ENCODE data around the gene SH3PXD2A. TPM values are rescaled to one million over a fixed set of nuclear protein-coding genes. Genes with fewer than 3 reads are reported as not detected.
"Not testable (repeated sequence)": the region's sequence is repeated elsewhere in the genome, so short reads cannot be mapped to it uniquely, and the experiment has no call there.

Gene SH3PXD2A
- total RNA-seq, 1 experiment from 2014 or later, result 4.5 TPM

- H3K79me1 ChIP-seq (ENCODE audit: insufficient read depth, low read depth, low read length, poor library complexity, severe bottlenecking), result no peaks in the 10 kb centered on the region
- H2BK15ac ChIP-seq (ENCODE audit: low read depth, low read length), result no peak overlapping the region
- Mint-ChIP-seq H3K4me1 (0 out of 4 replicates have a peak, but pooled peaks cover 3 to 4% of the 10 kb centered on the region in 2 experiments), H3K36me3 (ENCODE audit: insufficient read depth in 1 of 3, low read depth in 3 of 3) (peaks cover 11 to 32% (median 13%) of the 10 kb centered on the region in 3 experiments), H3K9me3 (peaks cover 5 to 18% of the 10 kb centered on the region in 2 experiments), H3K27me3 (ENCODE audit: low read depth) (no peaks in the 10 kb centered on the region), H3K27ac (no peak overlapping the region; a peak in 1 of 7 replicates), H3K4me3 (no peak overlapping the region)
- no peaks in the 10 kb centered on the region for H4K20me1 ChIP-seq (ENCODE audit: control insufficient read depth, insufficient read depth, insufficient read length)
- no peaks in the 10 kb centered on the region for H3K4me1 ChIP-seq (ENCODE audit: insufficient read depth, low read length)
- H3K9me3 ChIP-seq (ENCODE audit: control insufficient read depth, low read depth, low read length), result no peaks in the 10 kb centered on the region
- no peak overlapping the region for H3K9ac ChIP-seq (ENCODE audit: extremely low read depth, insufficient read length, low read length)
- no peak for DNase-seq
- TF ChIP-seq, protein P1, sequence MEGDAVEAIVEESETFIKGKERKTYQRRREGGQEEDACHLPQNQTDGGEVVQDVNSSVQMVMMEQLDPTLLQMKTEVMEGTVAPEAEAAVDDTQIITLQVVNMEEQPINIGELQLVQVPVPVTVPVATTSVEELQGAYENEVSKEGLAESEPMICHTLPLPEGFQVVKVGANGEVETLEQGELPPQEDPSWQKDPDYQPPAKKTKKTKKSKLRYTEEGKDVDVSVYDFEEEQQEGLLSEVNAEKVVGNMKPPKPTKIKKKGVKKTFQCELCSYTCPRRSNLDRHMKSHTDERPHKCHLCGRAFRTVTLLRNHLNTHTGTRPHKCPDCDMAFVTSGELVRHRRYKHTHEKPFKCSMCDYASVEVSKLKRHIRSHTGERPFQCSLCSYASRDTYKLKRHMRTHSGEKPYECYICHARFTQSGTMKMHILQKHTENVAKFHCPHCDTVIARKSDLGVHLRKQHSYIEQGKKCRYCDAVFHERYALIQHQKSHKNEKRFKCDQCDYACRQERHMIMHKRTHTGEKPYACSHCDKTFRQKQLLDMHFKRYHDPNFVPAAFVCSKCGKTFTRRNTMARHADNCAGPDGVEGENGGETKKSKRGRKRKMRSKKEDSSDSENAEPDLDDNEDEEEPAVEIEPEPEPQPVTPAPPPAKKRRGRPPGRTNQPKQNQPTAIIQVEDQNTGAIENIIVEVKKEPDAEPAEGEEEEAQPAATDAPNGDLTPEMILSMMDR (conservative IDR thresholded peaks at IDR 0.05), result no peak
- H4K91ac ChIP-seq (ENCODE audit: insufficient read length, low read depth, low read length), result no peak overlapping the region
- no peaks in the 10 kb centered on the region for H3K27me3 ChIP-seq (ENCODE audit: insufficient read depth, low read length)
- no peaks in the 10 kb centered on the region for H3K23me2 ChIP-seq (ENCODE audit: insufficient read length, low read depth, low read length, poor library complexity, severe bottlenecking)
- no CpG with 5 or more reads among the region's 8 CpGs for WGBS (ENCODE audit: extremely low coverage, insufficient read length, low lambda C conversion rate)
- H3K27ac ChIP-seq (ENCODE audit: insufficient read length, low read depth, low read length), result no peak overlapping the region
- H3K4me2 ChIP-seq (ENCODE audit: insufficient read depth, insufficient read length, low read length), result no peak overlapping the region
- no peak overlapping the region for H4K5ac ChIP-seq (ENCODE audit: insufficient read length, low read depth, low read length)
- no peak overlapping the region for H2AFZ ChIP-seq (ENCODE audit: low read length)
- no peak overlapping the region for H3T11ph ChIP-seq (ENCODE audit: low read length)
- H2BK12ac ChIP-seq (ENCODE audit: insufficient read length, low read depth, low read length), result no peak overlapping the region
- no peak overlapping the region for H3K4ac ChIP-seq (ENCODE audit: low read depth, low read length)
- no peak overlapping the region for H2BK20ac ChIP-seq (ENCODE audit: low read depth, low read length, poor library complexity, severe bottlenecking)
- H3K23ac ChIP-seq (ENCODE audit: insufficient read length, low read depth, low read length), result no peak overlapping the region
- H3K56ac ChIP-seq (ENCODE audit: insufficient read length, low read depth, low read length), result no peak overlapping the region
- no peak overlapping the region for H4K8ac ChIP-seq (replicated peaks; ENCODE audit: insufficient read length, low read depth, low read length)
- no peak overlapping the region for H3K14ac ChIP-seq (ENCODE audit: insufficient read depth, low read length)
- H2BK5ac ChIP-seq (ENCODE audit: insufficient read length, low read length), result no peak overlapping the region
- no peak overlapping the region for H2AK5ac ChIP-seq (ENCODE audit: insufficient read length, low read length)
- H3K18ac ChIP-seq (ENCODE audit: insufficient read length, low read depth, low read length), result no peak overlapping the region
- no peak overlapping the region for H2BK120ac ChIP-seq (ENCODE audit: low read depth, low read length, poor library complexity, severe bottlenecking)
- H3K79me2 ChIP-seq (ENCODE audit: insufficient read depth, low read length), result no peaks in the 10 kb centered on the region
Measured at GRCh38 chr10:103609231-103610082, 245.9 kb downstream of the SH3PXD2A start.

DNA sequence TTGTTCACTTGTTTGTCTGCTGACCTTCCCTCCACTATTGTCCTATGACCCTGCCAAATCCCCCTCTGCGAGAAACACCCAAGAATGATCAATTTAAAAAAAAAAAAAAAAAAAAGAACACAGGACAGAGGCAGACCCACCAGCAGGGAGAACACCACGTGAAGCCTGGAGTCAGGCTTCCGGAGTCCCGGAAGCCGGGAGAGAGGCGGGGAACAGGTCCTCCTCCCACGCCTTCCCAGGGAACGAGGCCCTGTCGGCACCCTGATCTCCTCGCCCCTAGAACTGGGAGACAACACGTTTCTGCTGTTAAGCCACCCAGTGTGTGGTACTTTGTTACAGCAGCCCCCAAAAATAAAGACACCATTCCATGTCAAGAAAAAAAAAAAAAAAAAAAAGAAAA is 247.3 kb downstream of the SH3PXD2A start:
- not testable (repeated sequence) for H2AFZ ChIP-seq (ENCODE audit: low read length); H2AK5ac ChIP-seq (ENCODE audit: insufficient read length, low read length); H3K4me2 ChIP-seq (ENCODE audit: insufficient read depth, insufficient read length, low read length); H3K4ac ChIP-seq (ENCODE audit: low read depth, low read length); H2BK12ac ChIP-seq (ENCODE audit: insufficient read length, low read depth, low read length); H3K27ac Mint-ChIP-seq; H3K14ac ChIP-seq (ENCODE audit: insufficient read depth, low read length); H2BK5ac ChIP-seq (ENCODE audit: insufficient read length, low read length); H3K23ac ChIP-seq (ENCODE audit: insufficient read length, low read depth, low read length); H3K79me1 ChIP-seq (ENCODE audit: insufficient read depth, low read depth, low read length, poor library complexity, severe bottlenecking); H2BK15ac ChIP-seq (ENCODE audit: low read depth, low read length); H3K9me3 ChIP-seq (ENCODE audit: control insufficient read depth, low read depth, low read length); H3K18ac ChIP-seq (ENCODE audit: insufficient read length, low read depth, low read length); H3K56ac ChIP-seq (ENCODE audit: insufficient read length, low read depth, low read length); H3K4me1 Mint-ChIP-seq; H2BK20ac ChIP-seq (ENCODE audit: low read depth, low read length, poor library complexity, severe bottlenecking); H3T11ph ChIP-seq (ENCODE audit: low read length); H3K9ac ChIP-seq (ENCODE audit: extremely low read depth, insufficient read length, low read length); H3K23me2 ChIP-seq (ENCODE audit: insufficient read length, low read depth, low read length, poor library complexity, severe bottlenecking); H4K91ac ChIP-seq (ENCODE audit: insufficient read length, low read depth, low read length); H3K27me3 ChIP-seq (ENCODE audit: insufficient read depth, low read length); H3K27me3 Mint-ChIP-seq (ENCODE audit: low read depth); H4K20me1 ChIP-seq (ENCODE audit: control insufficient read depth, insufficient read depth, insufficient read length); H3K4me1 ChIP-seq (ENCODE audit: insufficient read depth, low read length); H3K4me3 Mint-ChIP-seq; H3K79me2 ChIP-seq (ENCODE audit: insufficient read depth, low read length); H4K5ac ChIP-seq (ENCODE audit: insufficient read length, low read depth, low read length); DNase-seq; H2BK120ac ChIP-seq (ENCODE audit: low read depth, low read length, poor library complexity, severe bottlenecking); H4K8ac ChIP-seq (replicated peaks; ENCODE audit: insufficient read length, low read depth, low read length); H3K27ac ChIP-seq (ENCODE audit: insufficient read length, low read depth, low read length)
- WGBS (ENCODE audit: extremely low coverage, insufficient read length, low lambda C conversion rate), result no CpG with 5 or more reads among the region's 11 CpGs
- Mint-ChIP-seq H3K9me3 (peaks cover 5 to 18% of the 10 kb centered on the region in 2 experiments), H3K36me3 (ENCODE audit: insufficient read depth in 1 of 3, low read depth in 3 of 3) (peaks cover 9 to 26% (median 11%) of the 10 kb centered on the region in 3 experiments)

All from H9 (cell line).